Trophoblast cell (in vitro differentiated cells and primary cell): ENCODE measurements around the gene TBCD.

Experiments used
- DNase-seq, 2 donors: peaks; one replicate each; pipeline ENCODE4 v3.0.0-alpha.2; 2016
- H2AFZ ChIP-seq: 2 replicates; pipeline ENCODE4 v1.6.1; 2013; ENCODE audit warnings: low read length, moderate library complexity, mild to moderate bottlenecking; ENCODE audit not compliant: insufficient read depth, poor library complexity
- H2AK5ac ChIP-seq: 2 replicates; pipeline ENCODE4 v1.6.1; 2013; ENCODE audit warnings: mild to moderate bottlenecking, low read length
- H2BK120ac ChIP-seq: 2 replicates; pipeline ENCODE4 v1.6.1; 2013; ENCODE audit warnings: low read length, mild to moderate bottlenecking, moderate library complexity; ENCODE audit not compliant: insufficient read depth, poor library complexity
- H2BK12ac ChIP-seq: 2 replicates; pipeline ENCODE4 v1.6.1; 2013; ENCODE audit warnings: mild to moderate bottlenecking, low read length, moderate library complexity
- H2BK5ac ChIP-seq: 2 replicates; pipeline ENCODE4 v1.6.1; 2013; ENCODE audit warnings: low read length, low read depth, moderate library complexity, mild to moderate bottlenecking; ENCODE audit not compliant: poor library complexity
- H3K14ac ChIP-seq: 2 replicates; pipeline ENCODE4 v1.6.1; 2013; ENCODE audit warnings: mild to moderate bottlenecking, low read length
- H3K18ac ChIP-seq: 2 replicates; pipeline ENCODE4 v1.6.1; 2013; ENCODE audit warnings: mild to moderate bottlenecking, low read length
- H3K23ac ChIP-seq: 2 replicates; pipeline ENCODE4 v1.6.1; 2013; ENCODE audit warnings: low read length
- H3K27ac ChIP-seq: 2 replicates; pipeline ENCODE4 v1.5.1; 2013; ENCODE audit warnings: low read depth, mild to moderate bottlenecking, inconsistent platforms, low read length, moderate library complexity
- H3K27me3 ChIP-seq: 2 replicates; pipeline ENCODE4 v1.6.1; 2013; ENCODE audit warnings: inconsistent platforms, mild to moderate bottlenecking, low read length, moderate library complexity; ENCODE audit not compliant: insufficient read depth
- H3K36me3 ChIP-seq, 2 experiments: 1 replicate in 1 of 2; 2 replicates in 1 of 2; pipeline ENCODE4 v1.6.1; 2013; ENCODE audit warnings: low read length in 2 of 2, mild to moderate bottlenecking in 2 of 2, moderate library complexity in 1 of 2; ENCODE audit not compliant: insufficient read depth in 2 of 2, control insufficient read depth in 1 of 2
- H3K4ac ChIP-seq: 2 replicates; pipeline ENCODE4 v1.6.1; 2013; ENCODE audit warnings: low read depth, mild to moderate bottlenecking, low read length, moderate library complexity
- H3K4me1 ChIP-seq, 2 experiments: 1 replicate in 1 of 2; 2 replicates in 1 of 2; pipeline ENCODE4 v1.6.1; 2013; ENCODE audit warnings: low read length in 2 of 2, mild to moderate bottlenecking in 2 of 2, moderate library complexity in 1 of 2; ENCODE audit not compliant: insufficient read depth in 2 of 2, control insufficient read depth in 1 of 2
- H3K4me2 ChIP-seq: 2 replicates; pipeline ENCODE4 v1.6.1; 2013; ENCODE audit warnings: inconsistent platforms, mild to moderate bottlenecking, low read length, moderate library complexity
- H3K4me3 ChIP-seq: 2 replicates; pipeline ENCODE4 v1.5.1; 2013; ENCODE audit warnings: mild to moderate bottlenecking, low read depth, low read length, inconsistent platforms
- H3K79me1 ChIP-seq: one replicate; pipeline ENCODE4 v1.6.1; 2013; ENCODE audit warnings: low read length
- H3K79me2 ChIP-seq: 2 replicates; pipeline ENCODE4 v1.6.1; 2013; ENCODE audit warnings: low read length, mild to moderate bottlenecking; ENCODE audit not compliant: control insufficient read depth, insufficient read depth, poor library complexity
- H3K9ac ChIP-seq: 2 replicates; pipeline ENCODE4 v1.6.1; 2013; ENCODE audit warnings: mild to moderate bottlenecking, low read length
- H3K9me3 ChIP-seq: 2 replicates; pipeline ENCODE4 v1.6.1; 2013; ENCODE audit warnings: low read depth, mild to moderate bottlenecking, control low read depth, inconsistent platforms, low read length; ENCODE audit not compliant: insufficient read depth
- H4K12ac ChIP-seq: 2 replicates; pipeline ENCODE4 v1.6.1; 2013; ENCODE audit warnings: low read depth, mild to moderate bottlenecking, low read length, moderate library complexity
- H4K8ac ChIP-seq: 2 replicates; pipeline ENCODE4 v1.6.1; 2013; ENCODE audit warnings: low read depth, mild to moderate bottlenecking, low read length, moderate library complexity
- H4K91ac ChIP-seq: one replicate; pipeline ENCODE4 v1.6.1; 2013; ENCODE audit warnings: low read depth, mild to moderate bottlenecking, low read length, moderate library complexity
- WGBS: extraction: QIAGEN DNeasy Blood & Tissue Kit; methylation state at CpG from one replicate; pipeline ENCODE4 v1.1.7; 2013; ENCODE audit warnings: missing lambda C conversion rate; ENCODE audit not compliant: insufficient read length, insufficient coverage; ENCODE audit errors: extremely low coverage; 5-methylcytosine and 5-hydroxymethylcytosine counted together

The TBCD gene

DNA sequence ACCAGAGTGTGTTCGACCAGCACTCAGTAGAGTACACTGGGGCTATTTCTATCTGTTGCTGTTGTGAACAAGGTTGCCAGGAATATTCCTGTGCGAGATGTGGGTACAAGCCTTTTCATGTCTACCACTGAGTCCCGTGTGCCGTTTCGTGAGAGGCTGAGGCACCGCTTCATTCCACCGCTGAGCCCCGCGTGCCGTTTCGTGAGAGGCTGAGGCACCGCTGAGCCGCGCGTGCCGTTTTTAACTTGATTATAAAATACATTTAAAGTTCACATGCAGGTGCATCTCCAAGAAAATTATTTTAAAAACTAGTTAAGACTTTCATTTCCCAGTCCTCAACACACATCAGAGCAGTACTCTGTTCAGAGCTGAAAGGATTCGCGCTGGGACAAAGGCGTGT, 166.6 kb downstream of the TBCD start:
- Histone ChIP-seq H3K4ac (no peak overlapping the region), H3K9ac (no peak overlapping the region), H3K36me3 (peaks cover 7 to 10% of the 10 kb centered on the region in 2 experiments), H3K27ac (no peak overlapping the region), H4K8ac (no peak overlapping the region), H3K14ac (no peak overlapping the region), H2BK5ac (no peak overlapping the region), H3K23ac (no peak overlapping the region), H3K9me3 (peaks cover 1% of the 10 kb centered on the region), H3K4me1 (no peaks in the 10 kb centered on the region), H3K79me2 (no peaks in the 10 kb centered on the region), H2BK120ac (no peak overlapping the region), H3K27me3 (no peaks in the 10 kb centered on the region), H2AFZ (no peak overlapping the region), H3K4me2 (no peak overlapping the region), H4K12ac (no peak overlapping the region), H4K91ac (no peak overlapping the region), H3K18ac (no peak overlapping the region), H2BK12ac (no peak overlapping the region), H3K4me3 (no peak overlapping the region), H3K79me1 (no peaks in the 10 kb centered on the region), H2AK5ac (no peak overlapping the region)
- no CpG with 5 or more reads among the region's 19 CpGs for WGBS
- no peak for DNase-seq

- H4K91ac ChIP-seq, result no peak overlapping the region
- no peak overlapping the region for H3K23ac ChIP-seq
- no peaks in the 10 kb centered on the region for H3K79me2 ChIP-seq
- no peak overlapping the region for H4K12ac ChIP-seq
- no peaks in the 10 kb centered on the region for H3K4me1 ChIP-seq
- H3K79me1 ChIP-seq, result no peaks in the 10 kb centered on the region
- no peak overlapping the region for H3K14ac ChIP-seq
- H3K27ac ChIP-seq, result no peak overlapping the region
- H2AFZ ChIP-seq, result no peak overlapping the region
- no peak overlapping the region for H3K4ac ChIP-seq
- H4K8ac ChIP-seq, result no peak overlapping the region
- peaks cover 8 to 12% of the 10 kb centered on the region in 2 experiments for H3K36me3 ChIP-seq
- no peak for DNase-seq
- WGBS, result no CpG with 5 or more reads among the region's 15 CpGs
- H2BK12ac ChIP-seq, result no peak overlapping the region
- no peak overlapping the region for H3K9ac ChIP-seq
- H3K4me3 ChIP-seq, result no peak overlapping the region
- H2BK120ac ChIP-seq, result no peak overlapping the region
- H2AK5ac ChIP-seq, result no peak overlapping the region
- H2BK5ac ChIP-seq, result no peak overlapping the region
- H3K27me3 ChIP-seq, result no peaks in the 10 kb centered on the region
- H3K18ac ChIP-seq, result no peak overlapping the region
- no peaks in the 10 kb centered on the region for H3K9me3 ChIP-seq
- no peak overlapping the region for H3K4me2 ChIP-seq
These were observed 168.3 kb downstream of the TBCD start for GRCh38 chr17:82920150-82920549.

- Histone ChIP-seq H3K27ac (no peak overlapping the region), H3K4me3 (no peak overlapping the region), H3K4ac (no peak overlapping the region), H2AK5ac (no peak overlapping the region), H2AFZ (no peak overlapping the region), H3K79me1 (no peaks in the 10 kb centered on the region), H2BK5ac (no peak overlapping the region), H3K18ac (no peak overlapping the region), H2BK12ac (no peak overlapping the region), H4K8ac (no peak overlapping the region), H3K9ac (no peak overlapping the region), H3K4me1 (no peaks in the 10 kb centered on the region), H3K36me3 (peaks cover 12 to 16% of the 10 kb centered on the region in 2 experiments), H3K23ac (no peak overlapping the region), H3K14ac (no peak overlapping the region), H3K79me2 (no peaks in the 10 kb centered on the region), H2BK120ac (no peak overlapping the region), H4K91ac (no peak overlapping the region), H3K27me3 (no peaks in the 10 kb centered on the region), H3K4me2 (no peak overlapping the region), H3K9me3 (no peaks in the 10 kb centered on the region), H4K12ac (no peak overlapping the region)
- no CpG with 5 or more reads among the region's 16 CpGs for WGBS
- no peak for DNase-seq
These were observed 168.8 kb downstream of the TBCD start for GRCh38 chr17:82920715-82921114.

DNA sequence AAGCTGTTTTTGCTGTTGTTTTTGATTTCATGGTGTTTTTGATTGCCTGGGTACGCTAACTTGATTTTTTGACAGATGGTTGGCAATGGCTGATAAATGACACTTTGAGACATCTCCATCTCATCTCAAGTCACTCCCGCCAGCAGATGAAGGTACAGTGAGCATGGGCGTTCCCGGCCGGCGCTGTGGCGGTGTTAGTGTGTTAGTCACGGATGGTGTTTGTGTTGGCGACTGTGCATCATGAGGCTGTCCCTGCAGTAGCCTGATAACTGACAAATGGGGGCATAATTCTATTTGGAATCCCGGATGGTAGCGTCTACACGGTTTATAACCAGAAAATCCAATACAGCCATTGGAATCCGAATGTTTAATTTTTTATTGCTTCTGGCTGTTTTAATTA, 169.6 kb downstream of the TBCD start:
- no CpG with 5 or more reads among the region's 13 CpGs for WGBS
- H3K18ac ChIP-seq, result no peak overlapping the region
- DNase-seq, result no peak
- H3K4me2 ChIP-seq, result no peak overlapping the region
- peaks cover 11 to 19% of the 10 kb centered on the region in 2 experiments for H3K36me3 ChIP-seq
- H3K4me3 ChIP-seq, result no peak overlapping the region
- H4K12ac ChIP-seq, result no peak overlapping the region
- no peak overlapping the region for H2BK12ac ChIP-seq
- no peak overlapping the region for H2BK5ac ChIP-seq
- no peaks in the 10 kb centered on the region for H3K27me3 ChIP-seq
- H2AFZ ChIP-seq, result no peak overlapping the region
- H3K79me2 ChIP-seq, result no peaks in the 10 kb centered on the region
- H3K4me1 ChIP-seq, result no peaks in the 10 kb centered on the region
- no peak overlapping the region for H3K4ac ChIP-seq
- H3K9ac ChIP-seq, result no peak overlapping the region
- H3K27ac ChIP-seq, result no peak overlapping the region
- H2BK120ac ChIP-seq, result no peak overlapping the region
- H4K8ac ChIP-seq, result no peak overlapping the region
- H4K91ac ChIP-seq, result no peak overlapping the region
- no peak overlapping the region for H2AK5ac ChIP-seq
- no peaks in the 10 kb centered on the region for H3K79me1 ChIP-seq
- H3K9me3 ChIP-seq, result no peaks in the 10 kb centered on the region
- no peak overlapping the region for H3K14ac ChIP-seq
- no peak overlapping the region for H3K23ac ChIP-seq
